H1 (cell line): ENCODE measurements around the gene PPP1R3F. TPM values are rescaled to one million over a fixed set of nuclear protein-coding genes. Genes with fewer than 3 reads are reported as not detected.

Experiments used
- CTCF ChIA-PET: fragments of 300-600 bp; sonication (Branson Sonifier 250); formaldehyde crosslinking; loops from one replicate; lab custom pipeline; 2021; ENCODE audit not compliant: partially characterized antibody; lab: Charles Lee
- POLR2A ChIA-PET: fragments of 300-600 bp; sonication (Branson Sonifier 250); formaldehyde crosslinking; loops from one replicate; lab custom pipeline; 2021; ENCODE audit warnings: inconsistent platforms; ENCODE audit not compliant: partially characterized antibody; lab: Charles Lee
- DNase-seq, 2 experiments: peaks; one replicate each; pipeline versions ENCODE4 v3.0.0 to v3.0.0-alpha.2; 2010 to 2022; ENCODE audit warnings: low spot score in 2 of 2, low read depth in 1 of 2, mixed read lengths in 1 of 2
- FAIRE-seq: peaks from 2 replicates; lab custom pipeline; 2011; peaks lifted over from hg19 to GRCh38; lab: Jason Lieb, UNC
- H2AFZ ChIP-seq: 2 replicates; pipeline ENCODE4 v1.8.1; 2012; ENCODE audit warnings: low read length, inconsistent platforms
- H2AK5ac ChIP-seq: 2 replicates; pipeline ENCODE4 v1.6.1; 2013; ENCODE audit warnings: low read depth, low read length
- H2BK120ac ChIP-seq: replicated peaks from 2 replicates; pipeline ENCODE3; 2013; ENCODE audit warnings: low read depth, low read length, inconsistent platforms
- H2BK12ac ChIP-seq: 2 replicates; pipeline ENCODE4 v1.6.1; 2013; ENCODE audit warnings: low read depth, low read length
- H2BK15ac ChIP-seq: 2 replicates; pipeline ENCODE4 v1.6.1; 2013; ENCODE audit warnings: low read length
- H2BK20ac ChIP-seq: 2 replicates; pipeline ENCODE4 v1.6.1; 2013; ENCODE audit warnings: low read length
- H2BK5ac ChIP-seq: 2 replicates; pipeline ENCODE4 v1.6.1; 2013; ENCODE audit warnings: low read depth, low read length
- H3K14ac ChIP-seq: 2 replicates; pipeline ENCODE4 v1.6.1; 2013; ENCODE audit warnings: inconsistent platforms; ENCODE audit not compliant: insufficient read length
- H3K18ac ChIP-seq: 2 replicates; pipeline ENCODE4 v1.6.1; 2013; ENCODE audit warnings: low read length; ENCODE audit errors: extremely low read depth
- H3K23ac ChIP-seq: 2 replicates; pipeline ENCODE4 v1.6.1; 2013; ENCODE audit warnings: inconsistent platforms; ENCODE audit not compliant: insufficient read length
- H3K23me2 ChIP-seq: 2 replicates; pipeline ENCODE4 v1.6.1; 2013; ENCODE audit warnings: low read depth, low read length
- H3K27ac ChIP-seq: 2 replicates; pipeline ENCODE4 v1.6.1; 2011; ENCODE audit warnings: low read depth, low read length, inconsistent platforms
- H3K27me3 ChIP-seq, 4 experiments: replicated peaks in 1 of 4; 1 replicate in 1 of 4; 2 replicates in 3 of 4; pipeline versions ENCODE4 v1.6.1 to v1.8.1; 2011 to 2013; ENCODE audit warnings: low read length in 3 of 4, mild to moderate bottlenecking in 3 of 4, inconsistent platforms in 2 of 4, mixed read lengths in 2 of 4, moderate library complexity in 1 of 4; ENCODE audit not compliant: control insufficient read depth in 3 of 4, insufficient read depth in 3 of 4; ENCODE audit errors: extremely low read depth in 1 of 4
- H3K36me3 ChIP-seq, 4 experiments: 2 replicates each; pipeline versions ENCODE4 v1.6.1 to v1.8.1; 2011 to 2013; ENCODE audit warnings: mild to moderate bottlenecking in 4 of 4, low read length in 3 of 4, moderate library complexity in 2 of 4, control low read depth in 1 of 4, inconsistent platforms in 1 of 4; ENCODE audit not compliant: insufficient read depth in 4 of 4, control insufficient read depth in 2 of 4
- H3K4ac ChIP-seq: replicated peaks from 2 replicates; pipeline ENCODE3; 2013; ENCODE audit warnings: low read length, low read depth, mixed read lengths, inconsistent platforms; ENCODE audit not compliant: insufficient read length
- H3K4me1 ChIP-seq, 4 experiments: replicated peaks in 1 of 4; 1 replicate in 1 of 4; 2 replicates in 3 of 4; pipeline versions ENCODE4 v1.6.1 to v1.8.1; 2011 to 2013; ENCODE audit warnings: low read length in 3 of 4, inconsistent platforms in 2 of 4, mixed read lengths in 1 of 4; ENCODE audit not compliant: insufficient read depth in 4 of 4, control insufficient read depth in 3 of 4
- H3K4me2 ChIP-seq, 2 experiments: 2 replicates each; pipeline versions ENCODE4 v1.6.1 to v1.8.1; 2011 to 2013; ENCODE audit warnings: low read depth in 2 of 2, low read length in 2 of 2, control low read depth in 1 of 2, inconsistent platforms in 1 of 2, mild to moderate bottlenecking in 1 of 2; ENCODE audit not compliant: insufficient read depth in 1 of 2
- H3K4me3 ChIP-seq, 4 experiments: fragments of 200-600, 300-600 bp in 1 of 4; sonication (generic), shearing (Covaris generic), sonication (Bioruptor Twin) in 1 of 4; 2 replicates each; pipeline versions ENCODE4 v1.5.1 to v1.8.1; 2011 to 2016; ENCODE audit warnings: low read length in 4 of 4, low read depth in 3 of 4, control low read depth in 2 of 4, inconsistent platforms in 2 of 4, mild to moderate bottlenecking in 2 of 4, mixed read lengths in 1 of 4, moderate library complexity in 1 of 4; ENCODE audit not compliant: insufficient read depth in 2 of 4; ENCODE audit errors: extremely low read depth in 1 of 4
- H3K56ac ChIP-seq: replicated peaks from 2 replicates; pipeline ENCODE3; 2013; ENCODE audit warnings: low read depth, mild to moderate bottlenecking, mixed read lengths, low read length, inconsistent platforms; ENCODE audit not compliant: insufficient read length
- H3K79me1 ChIP-seq: 2 replicates; pipeline ENCODE4 v1.6.1; 2013; ENCODE audit warnings: low read depth, low read length, control low read depth
- H3K79me2 ChIP-seq, 2 experiments: 2 replicates each; pipeline versions ENCODE4 v1.6.1 to v1.8.1; 2012 to 2013; ENCODE audit warnings: low read length in 2 of 2, mild to moderate bottlenecking in 2 of 2, inconsistent platforms in 1 of 2; ENCODE audit not compliant: insufficient read depth in 2 of 2, control insufficient read depth in 1 of 2
- H3K9ac ChIP-seq, 4 experiments: replicated peaks in 1 of 4; 1 replicate in 1 of 4; 2 replicates in 3 of 4; pipeline versions ENCODE4 v1.6.1 to v1.8.1; 2011 to 2013; ENCODE audit warnings: low read depth in 3 of 4, low read length in 3 of 4, control low read depth in 2 of 4, mild to moderate bottlenecking in 2 of 4, moderate library complexity in 2 of 4, inconsistent platforms in 1 of 4; ENCODE audit errors: extremely low read depth in 1 of 4
- H3K9me3 ChIP-seq, 2 experiments: 2 replicates each; pipeline versions ENCODE4 v1.6.1 to v1.8.1; 2012 to 2013; ENCODE audit warnings: mild to moderate bottlenecking in 2 of 2, moderate library complexity in 2 of 2, control low read depth in 1 of 2, inconsistent platforms in 1 of 2, low read depth in 1 of 2, low read length in 1 of 2, mixed read lengths in 1 of 2; ENCODE audit not compliant: insufficient read depth in 2 of 2
- H4K20me1 ChIP-seq, 2 experiments: replicated peaks in 1 of 2; 2 replicates each; pipeline versions ENCODE3 to v1.8.1; 2011 to 2013; ENCODE audit warnings: inconsistent platforms in 2 of 2, low read length in 2 of 2, mild to moderate bottlenecking in 1 of 2; ENCODE audit not compliant: insufficient read depth in 2 of 2, control insufficient read depth in 1 of 2
- H4K5ac ChIP-seq: 2 replicates; pipeline ENCODE4 v1.6.1; 2013; ENCODE audit warnings: low read length, low read depth, mixed read lengths, inconsistent platforms; ENCODE audit not compliant: insufficient read length
- H4K8ac ChIP-seq: 2 replicates; pipeline ENCODE4 v1.8.0; 2013; ENCODE audit warnings: mild to moderate bottlenecking, moderate library complexity, low read length, inconsistent platforms; ENCODE audit not compliant: insufficient read depth; ENCODE audit errors: extremely low read depth
- H4K91ac ChIP-seq: replicated peaks from 2 replicates; pipeline ENCODE3; 2013; ENCODE audit warnings: low read length, mixed read lengths, inconsistent platforms; ENCODE audit not compliant: insufficient read length
- WGBS, 2 experiments: shearing (Covaris generic) in 1 of 2; methylation state at CpG; one replicate each; pipeline versions ENCODE4 v1.1.6 to v1.1.7; 2013 to 2015; ENCODE audit warnings: low lambda C conversion rate in 2 of 2, mixed read lengths in 2 of 2, inconsistent platforms in 1 of 2, low coverage in 1 of 2, missing lambda C conversion rate in 1 of 2; ENCODE audit not compliant: insufficient replicate concordance in 2 of 2, insufficient coverage in 1 of 2, insufficient read length in 1 of 2; ENCODE audit errors: extremely low coverage in 1 of 2, missing lambda C conversion rate in 1 of 2; 5-methylcytosine and 5-hydroxymethylcytosine counted together
- polyA plus RNA-seq, 7 experiments: library from polyadenylated mRNA; depleted of rRNA in 3 of 7; stranded (reverse) in 5 of 7; unstranded in 2 of 7; fragments of >200 nt in 5 of 7; fragments of 200-250 nt in 2 of 7; gene quantifications; 1 replicate in 5 of 7; 2 replicates in 1 of 7; 4 replicates in 1 of 7; pipeline versions ENCODE4 v1.2.1 to v1.2.3, GENCODE V29; 2011 to 2013; ENCODE audit warnings: missing spikeins in 2 of 7, mixed read lengths in 2 of 7
- total RNA-seq: library from RNA; stranded (reverse); fragmentation: NEBNext Ultra II Directional; extraction: Animal tissue kit (Norgen Biotek cat#: 25700); gene quantifications from 2 replicates; pipeline ENCODE4 v1.2.1, GENCODE V29; 2021

Gene PPP1R3F
- total and polyA plus RNA-seq, 2 of the 8 experiments (the other 6 are each of a cell fraction or from before 2014, with no cell fraction given) = 5.1 to 6.8 TPM

DNA sequence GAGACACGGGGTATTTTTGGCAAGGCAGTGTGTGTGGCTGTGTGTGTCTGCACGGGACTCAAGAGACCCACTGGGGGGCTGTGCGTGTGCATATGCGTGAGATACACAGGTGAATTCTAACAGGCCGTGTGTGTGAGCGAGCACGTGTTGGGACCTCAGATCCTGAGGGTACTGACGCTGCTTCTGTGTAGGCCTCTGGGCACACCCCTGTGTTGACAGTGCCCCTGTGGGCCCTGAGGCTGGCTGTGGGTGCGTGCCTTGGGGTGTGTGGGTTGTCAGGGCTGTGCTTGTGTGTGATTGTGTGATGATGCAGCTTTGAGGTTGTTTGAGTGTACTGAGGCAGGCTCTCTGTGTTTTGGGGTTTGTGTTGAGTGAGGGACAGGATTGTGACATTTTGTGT lies 19.0 kb upstream of the PPP1R3F start:
- POLR2A ChIA-PET = interaction anchor here (1.2 kb wide), 1 partner anchor 9 kb away, joined by 4 read pairs; no protein-coding TSS in a partner anchor
- CTCF ChIA-PET = no interaction called here
- H3K23ac ChIP-seq = no peak overlapping the region
- H2BK120ac ChIP-seq = no peak overlapping the region
- no peak overlapping the region for H2BK15ac ChIP-seq
- H3K9ac ChIP-seq = no peak overlapping the region
- no peak overlapping the region for H2AK5ac ChIP-seq
- H2BK5ac ChIP-seq = no peak overlapping the region
- no peaks in the 10 kb centered on the region for H3K79me2 ChIP-seq
- no peaks in the 10 kb centered on the region for H3K36me3 ChIP-seq
- no peak overlapping the region for H4K91ac ChIP-seq
- FAIRE-seq (no peak), DNase-seq (no peak)
- H3K4ac ChIP-seq = no peak overlapping the region
- 88% methylated on average over 8 of the region's 9 CpGs; no CpG with 5 or more reads in 1 of the 2 experiments for WGBS, 2 experiments
- no peak overlapping the region for H2BK20ac ChIP-seq
- no peak overlapping the region for H3K27ac ChIP-seq
- H3K14ac ChIP-seq = no peak overlapping the region
- no peaks in the 10 kb centered on the region for H3K27me3 ChIP-seq
- no peaks in the 10 kb centered on the region for H3K79me1 ChIP-seq
- no peaks in the 10 kb centered on the region; a peak in 1 of 7 replicates for H3K4me1 ChIP-seq
- H3K18ac ChIP-seq = no peak overlapping the region
- no peaks in the 10 kb centered on the region; the same call in 1 of the 2 replicates for H3K23me2 ChIP-seq
- H3K4me2 ChIP-seq = no peak overlapping the region
- no peaks in the 10 kb centered on the region for H3K9me3 ChIP-seq
- H4K8ac ChIP-seq = no peak overlapping the region
- H2BK12ac ChIP-seq = no peak overlapping the region
- H3K56ac ChIP-seq = no peak overlapping the region
- no peak overlapping the region for H3K4me3 ChIP-seq
- no peaks in the 10 kb centered on the region for H4K20me1 ChIP-seq
- H2AFZ ChIP-seq = no peak overlapping the region
- no peak overlapping the region for H4K5ac ChIP-seq
